Erythroblast (primary cell): ENCODE data around the gene TLE2.

Source experiments
- GATA1 ChIP-seq: IDR thresholded peaks from 2 replicates; pipeline ENCODE4 v1.6.1; 2011; ENCODE audit warnings: low read depth, mild to moderate bottlenecking, control low read depth, low read length, moderate library complexity
- POLR2A ChIP-seq: IDR thresholded peaks from 2 replicates; pipeline ENCODE4 v1.6.1; 2011; ENCODE audit warnings: mild to moderate bottlenecking, low read length

DNA sequence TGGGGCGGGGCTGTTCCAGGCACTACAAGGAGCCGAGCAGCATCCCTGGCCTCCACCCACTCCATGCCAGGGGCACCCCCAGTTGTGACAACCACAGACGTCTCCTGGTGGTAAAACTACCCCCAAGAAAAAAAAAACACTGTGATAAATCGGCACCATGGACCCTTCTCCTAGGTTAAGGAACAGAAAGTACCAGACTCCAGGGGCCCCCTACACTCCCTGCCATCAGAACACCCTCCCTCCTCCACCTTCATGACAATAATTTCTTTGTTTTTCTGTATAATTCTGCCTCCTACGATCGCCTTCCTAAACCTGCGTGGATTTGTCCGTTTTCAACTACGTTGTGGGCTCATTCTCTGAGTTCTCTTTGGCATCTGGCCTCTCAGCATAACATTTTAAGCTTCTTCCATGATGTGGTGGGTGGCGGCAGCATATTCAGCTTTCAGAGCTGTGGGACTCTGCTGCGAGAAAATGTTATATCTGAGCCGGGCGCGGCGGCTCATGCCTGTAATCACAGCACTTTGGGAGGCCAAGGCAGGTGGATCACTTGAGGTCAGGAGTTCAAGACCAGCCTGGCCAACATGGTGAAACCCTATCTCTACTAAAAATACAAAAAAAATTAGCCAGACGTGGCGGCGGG, 8.6 kb downstream of the TLE2 start:
- TF ChIP-seq POLR2A (no peak), GATA1 (no peak)
